Muscle layer of duodenum (tissue), 2 donors: ENCODE measurements around the gene CHSY1.

Experiments
- H3K27ac ChIP-seq: one replicate; pipeline ENCODE4 v1.7.0; 2013; ENCODE audit warnings: mild to moderate bottlenecking, low read length
- H3K27me3 ChIP-seq: one replicate; pipeline ENCODE4 v1.7.0; 2013; ENCODE audit warnings: low read depth, mild to moderate bottlenecking, control low read depth, low read length
- H3K36me3 ChIP-seq, 2 donors: one replicate each; pipeline ENCODE4 v1.7.0; 2013; ENCODE audit warnings: low read length in 2 of 2, control low read depth in 1 of 2, mild to moderate bottlenecking in 1 of 2; ENCODE audit not compliant: insufficient read depth in 2 of 2, control insufficient read depth in 1 of 2
- H3K4me1 ChIP-seq, 2 donors: one replicate each; pipeline ENCODE4 v1.7.0; 2013; ENCODE audit warnings: low read length in 2 of 2, mild to moderate bottlenecking in 2 of 2, control low read depth in 1 of 2, moderate library complexity in 1 of 2; ENCODE audit not compliant: insufficient read depth in 2 of 2, control insufficient read depth in 1 of 2
- H3K4me3 ChIP-seq, 2 donors: one replicate each; pipeline ENCODE4 v1.7.0; 2013; ENCODE audit warnings: low read length in 2 of 2, low read depth in 1 of 2, mild to moderate bottlenecking in 1 of 2
- H3K9me3 ChIP-seq, 2 donors: one replicate each; pipeline ENCODE4 v1.7.0; 2013; ENCODE audit warnings: low read length in 2 of 2, control low read depth in 1 of 2, mild to moderate bottlenecking in 1 of 2; ENCODE audit not compliant: control insufficient read depth in 1 of 2
- donor health status: healthy.

CHSY1 gene

DNA sequence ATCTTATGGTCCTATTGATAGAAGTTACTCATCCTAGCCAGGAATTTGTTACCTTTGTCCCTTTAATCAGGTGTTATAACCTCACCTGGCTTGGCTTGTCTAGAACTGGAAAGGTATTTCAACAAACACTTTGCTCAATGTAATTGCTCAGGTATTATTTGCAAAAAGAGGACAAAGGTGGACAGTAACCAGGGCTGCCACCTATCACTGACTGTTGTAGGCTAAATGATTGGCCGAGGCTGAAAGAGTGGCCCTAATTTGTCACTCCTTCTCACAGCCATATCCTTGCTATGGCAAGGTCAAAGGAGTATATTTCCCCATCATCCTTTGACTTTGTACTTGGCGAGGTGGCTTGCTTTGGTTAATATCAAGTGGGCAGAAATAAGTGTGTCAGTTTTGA, 28.2 kb upstream of the CHSY1 start:
- Histone ChIP-seq H3K27me3 (no peaks in the 10 kb centered on the region), H3K27ac (no peak overlapping the region), H3K4me1 (peaks cover 0 to 19% of the 10 kb centered on the region in 2 donors), H3K36me3 (peaks cover 41 to 55% of the 10 kb centered on the region in 2 donors), H3K9me3 (no peaks in the 10 kb centered on the region), H3K4me3 (no peak overlapping the region)

DNA sequence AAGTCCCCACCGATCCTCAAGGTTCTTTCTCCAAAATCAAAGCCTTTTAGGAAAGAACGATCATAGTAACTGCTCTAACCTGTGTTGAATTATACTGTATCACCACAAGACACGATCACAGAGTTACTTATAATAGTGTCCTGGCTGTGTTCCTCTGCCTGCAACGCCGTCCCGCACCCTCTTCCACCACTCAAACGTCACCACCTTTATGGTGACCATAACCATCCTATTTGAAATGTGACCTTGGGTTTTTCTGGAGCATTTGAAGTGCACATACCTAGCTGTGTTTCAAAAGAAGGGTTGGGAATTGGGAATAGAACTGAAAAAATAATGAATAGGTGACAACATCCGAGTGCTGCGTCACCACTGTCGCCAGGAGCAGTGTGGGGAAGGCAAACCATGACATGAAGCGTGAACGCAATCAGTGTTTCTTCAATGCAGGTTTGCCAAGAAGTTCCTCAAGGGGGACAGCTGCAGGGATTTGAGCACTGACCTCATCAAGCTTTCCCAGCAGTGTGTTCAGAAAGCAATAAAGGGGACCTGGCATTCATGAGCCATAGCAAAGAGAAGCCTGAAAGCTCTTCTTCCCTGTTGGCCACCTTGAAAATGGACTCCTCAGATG, 26.2 kb upstream of the CHSY1 start:
- H3K9me3 ChIP-seq, result no peaks in the 10 kb centered on the region
- peaks cover 48 to 57% of the 10 kb centered on the region in 2 donors for H3K36me3 ChIP-seq
- H3K4me3 ChIP-seq, result peak overlapping the region; percentile 40 to 73
- peak overlapping the region; percentile 20 for H3K27ac ChIP-seq
- peaks cover 0 to 19% of the 10 kb centered on the region in 2 donors for H3K4me1 ChIP-seq
- H3K27me3 ChIP-seq, result no peaks in the 10 kb centered on the region

DNA sequence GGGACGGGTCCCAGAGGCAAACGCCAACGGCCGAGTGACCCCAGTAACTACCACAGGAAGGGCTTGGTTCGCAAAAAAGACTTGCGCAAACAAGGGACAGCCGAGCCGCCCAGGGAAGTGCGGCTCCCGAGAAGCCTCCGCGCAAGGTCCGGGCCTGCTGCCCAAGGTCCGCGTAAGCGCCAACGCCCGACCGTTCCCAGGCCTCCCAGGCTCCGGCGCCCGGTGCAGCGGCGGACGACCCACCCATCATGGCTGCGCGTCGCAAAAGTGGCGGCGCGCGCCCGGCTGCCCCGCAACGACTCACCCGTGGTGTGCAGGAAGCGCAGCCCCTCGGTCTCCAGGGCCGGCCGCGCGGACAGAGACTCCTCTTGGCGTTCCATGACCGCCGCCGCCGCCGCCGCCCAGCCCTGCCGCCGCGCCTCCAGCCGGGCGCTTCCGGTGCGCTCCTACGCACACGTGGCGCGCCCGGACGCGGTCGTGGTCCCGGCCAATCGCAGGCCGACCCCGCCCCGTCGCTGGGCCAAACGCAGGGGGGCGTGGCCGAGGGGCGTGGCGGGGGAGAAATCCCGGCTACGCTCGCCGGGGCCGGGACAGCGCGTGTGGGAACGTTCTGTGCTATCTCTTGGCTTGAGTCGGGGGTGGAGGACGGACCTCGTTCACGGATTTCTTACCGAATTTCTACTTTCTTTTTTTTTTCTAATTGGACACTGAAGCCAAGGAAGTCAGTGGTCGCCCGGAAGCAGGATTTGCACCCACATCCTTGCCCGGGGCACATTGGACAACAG, 25.4 kb upstream of the CHSY1 start, which contains the start of gene SELENOS:
Gene SELENOS, minus strand, starts transcription at position 448 of the 785 bp plus-strand sequence. Its CDS starts 68 bp downstream, at position 380.
- Histone ChIP-seq H3K36me3 (peaks cover 48 to 57% of the 10 kb centered on the region in 2 donors), H3K4me1 (peaks cover 0 to 19% of the 10 kb centered on the region in 2 donors), H3K9me3 (no peaks in the 10 kb centered on the region), H3K27me3 (no peaks in the 10 kb centered on the region), H3K27ac (peak within 1 kb of the TSS; percentile 94), H3K4me3 (peak within 1 kb of the TSS; percentile 73 to 87)

DNA sequence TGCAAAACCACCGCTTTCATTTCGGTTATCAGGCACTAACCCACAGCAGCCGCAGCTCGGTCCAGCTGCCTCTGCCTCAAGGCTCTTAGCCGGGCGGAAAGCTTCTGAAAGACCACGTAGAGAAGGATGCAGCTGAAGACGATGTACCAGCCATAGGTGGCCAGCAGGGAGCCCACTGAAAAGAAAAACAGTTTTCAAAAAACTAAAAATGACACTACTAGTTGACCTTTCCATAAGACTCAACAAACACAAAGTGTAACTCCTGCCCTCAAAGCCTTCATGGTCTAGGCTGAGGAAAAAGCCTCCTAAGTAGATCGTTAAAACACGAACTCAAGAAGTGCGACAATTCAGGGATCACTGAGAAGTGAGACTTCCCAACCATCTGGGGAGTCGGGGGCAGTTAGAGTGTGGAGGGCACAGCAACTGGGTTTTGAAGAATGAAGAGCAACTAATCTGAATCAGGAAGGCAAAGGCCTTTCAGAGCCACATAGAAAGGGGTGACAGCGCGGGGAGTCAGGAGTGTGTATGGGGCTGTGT, 24.7 kb upstream of the CHSY1 start:
- Histone ChIP-seq H3K9me3 (no peaks in the 10 kb centered on the region), H3K36me3 (peaks cover 50 to 56% of the 10 kb centered on the region in 2 donors), H3K4me3 (peak overlapping the region; percentile 73 to 87), H3K27ac (peak overlapping the region; percentile 94), H3K4me1 (peaks cover 0 to 19% of the 10 kb centered on the region in 2 donors), H3K27me3 (no peaks in the 10 kb centered on the region)

DNA sequence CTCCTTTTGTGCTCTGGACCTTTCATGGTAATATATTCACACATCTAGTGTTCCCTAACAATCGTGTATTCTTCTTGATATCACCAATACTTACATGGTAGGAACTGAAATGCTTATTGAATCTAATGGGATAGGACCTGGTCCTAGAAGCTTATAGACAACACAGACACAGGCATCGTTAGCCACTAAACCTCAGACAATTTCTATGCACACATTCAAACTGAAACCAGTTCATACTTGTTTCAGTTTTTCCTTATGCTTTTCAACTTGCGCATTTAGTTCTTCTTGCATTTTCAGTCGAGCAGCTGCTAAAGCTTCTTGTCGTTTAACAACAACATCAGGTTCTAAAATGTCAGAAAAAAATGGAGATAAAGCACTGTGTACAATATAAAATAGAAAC, 23.2 kb upstream of the CHSY1 start:
- no peak overlapping the region for H3K4me3 ChIP-seq
- H3K27ac ChIP-seq, result no peak overlapping the region
- H3K27me3 ChIP-seq, result no peaks in the 10 kb centered on the region
- H3K9me3 ChIP-seq, result no peaks in the 10 kb centered on the region
- H3K36me3 ChIP-seq, result peaks cover 55% of the 10 kb centered on the region in 2 donors
- H3K4me1 ChIP-seq, result peaks cover 0 to 19% of the 10 kb centered on the region in 2 donors

DNA sequence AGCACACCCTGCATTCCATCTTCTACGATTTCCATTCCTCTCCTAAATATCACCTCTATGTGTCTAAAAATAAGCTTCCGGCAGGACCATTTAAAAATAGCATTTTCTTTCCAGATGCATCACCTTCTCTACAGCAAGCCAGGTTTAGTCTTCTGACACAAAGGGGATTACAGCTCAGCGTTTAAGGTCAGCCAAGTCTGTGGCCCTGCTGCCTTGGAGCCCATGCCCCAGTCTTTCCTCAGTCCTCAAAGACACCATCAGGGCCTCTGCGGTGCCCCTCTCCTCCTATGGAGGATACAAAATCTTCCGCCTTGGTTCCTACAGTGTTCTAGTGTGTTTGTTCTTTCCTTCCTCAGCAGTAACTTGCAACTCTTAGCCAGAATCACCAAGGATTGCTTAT, 21.7 kb upstream of the CHSY1 start:
- H3K4me3 ChIP-seq, result no peak overlapping the region
- no peaks in the 10 kb centered on the region for H3K9me3 ChIP-seq
- H3K27me3 ChIP-seq, result no peaks in the 10 kb centered on the region
- H3K4me1 ChIP-seq, result peaks cover 0 to 19% of the 10 kb centered on the region in 2 donors
- no peak overlapping the region for H3K27ac ChIP-seq
- peaks cover 51 to 53% of the 10 kb centered on the region in 2 donors for H3K36me3 ChIP-seq

DNA sequence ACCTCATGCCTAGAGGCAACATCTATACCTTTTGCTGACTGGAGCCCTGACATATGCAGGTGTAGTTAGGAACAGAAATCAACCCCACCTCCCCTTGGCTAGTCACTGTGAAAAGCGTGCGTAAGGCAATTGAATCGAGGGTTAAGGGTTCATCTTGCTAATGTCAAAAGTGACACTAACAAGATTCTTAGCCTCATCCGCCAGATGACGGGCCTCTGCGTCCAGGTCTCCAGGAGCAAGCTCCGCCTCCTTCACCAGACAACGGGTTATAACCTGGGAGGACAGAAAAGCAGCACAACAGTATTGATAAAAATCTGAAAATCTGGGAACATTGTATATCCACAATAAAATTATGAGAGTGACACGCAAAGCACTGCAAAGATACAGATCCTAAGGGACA, 20.7 kb upstream of the CHSY1 start:
- no peak overlapping the region for H3K27ac ChIP-seq
- H3K4me3 ChIP-seq, result no peak overlapping the region
- no peaks in the 10 kb centered on the region for H3K9me3 ChIP-seq
- H3K4me1 ChIP-seq, result peaks cover 0 to 16% of the 10 kb centered on the region in 2 donors
- peaks cover 51 to 53% of the 10 kb centered on the region in 2 donors for H3K36me3 ChIP-seq
- no peaks in the 10 kb centered on the region for H3K27me3 ChIP-seq

DNA sequence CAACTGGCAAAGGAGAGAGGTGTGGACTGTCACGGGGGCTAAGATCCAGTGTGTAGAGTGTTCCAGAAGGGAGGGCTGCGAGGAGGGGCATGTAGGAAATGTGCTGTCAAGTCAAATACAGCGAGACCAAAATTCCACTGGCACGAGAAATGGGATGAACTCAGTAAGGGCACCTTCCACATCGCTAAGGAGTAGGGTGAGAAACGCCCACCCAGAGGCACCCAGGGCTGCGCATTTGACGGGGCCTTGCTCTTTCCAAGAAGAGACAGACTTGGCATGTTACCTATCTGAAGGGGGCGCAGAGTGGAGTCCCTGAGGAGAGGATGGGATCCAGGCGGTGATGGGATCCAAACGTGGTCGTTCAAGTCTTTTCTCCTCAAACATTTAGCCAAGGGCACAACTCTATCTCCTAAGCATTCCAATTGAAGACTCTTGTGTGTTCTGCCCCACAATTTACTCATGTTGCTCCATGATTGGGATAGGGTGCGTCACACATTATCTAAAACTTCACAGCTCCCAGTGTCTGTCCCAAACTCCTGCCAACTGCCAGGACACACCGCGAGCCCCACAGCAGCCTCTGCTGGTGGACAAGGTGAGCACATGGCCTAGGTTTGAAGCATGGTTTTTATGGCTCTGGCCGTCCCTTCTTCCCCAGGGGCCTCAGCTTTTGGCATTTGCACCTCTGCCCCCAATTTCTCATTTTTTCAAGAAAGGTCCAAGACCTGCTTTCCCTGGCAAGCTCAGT, 17.8 kb upstream of the CHSY1 start:
- H3K27me3 ChIP-seq, result no peaks in the 10 kb centered on the region
- peaks cover 0 to 7% of the 10 kb centered on the region in 2 donors for H3K4me1 ChIP-seq
- no peak overlapping the region for H3K27ac ChIP-seq
- no peaks in the 10 kb centered on the region for H3K9me3 ChIP-seq
- no peak overlapping the region for H3K4me3 ChIP-seq
- H3K36me3 ChIP-seq, result peaks cover 43% of the 10 kb centered on the region in 2 donors

DNA sequence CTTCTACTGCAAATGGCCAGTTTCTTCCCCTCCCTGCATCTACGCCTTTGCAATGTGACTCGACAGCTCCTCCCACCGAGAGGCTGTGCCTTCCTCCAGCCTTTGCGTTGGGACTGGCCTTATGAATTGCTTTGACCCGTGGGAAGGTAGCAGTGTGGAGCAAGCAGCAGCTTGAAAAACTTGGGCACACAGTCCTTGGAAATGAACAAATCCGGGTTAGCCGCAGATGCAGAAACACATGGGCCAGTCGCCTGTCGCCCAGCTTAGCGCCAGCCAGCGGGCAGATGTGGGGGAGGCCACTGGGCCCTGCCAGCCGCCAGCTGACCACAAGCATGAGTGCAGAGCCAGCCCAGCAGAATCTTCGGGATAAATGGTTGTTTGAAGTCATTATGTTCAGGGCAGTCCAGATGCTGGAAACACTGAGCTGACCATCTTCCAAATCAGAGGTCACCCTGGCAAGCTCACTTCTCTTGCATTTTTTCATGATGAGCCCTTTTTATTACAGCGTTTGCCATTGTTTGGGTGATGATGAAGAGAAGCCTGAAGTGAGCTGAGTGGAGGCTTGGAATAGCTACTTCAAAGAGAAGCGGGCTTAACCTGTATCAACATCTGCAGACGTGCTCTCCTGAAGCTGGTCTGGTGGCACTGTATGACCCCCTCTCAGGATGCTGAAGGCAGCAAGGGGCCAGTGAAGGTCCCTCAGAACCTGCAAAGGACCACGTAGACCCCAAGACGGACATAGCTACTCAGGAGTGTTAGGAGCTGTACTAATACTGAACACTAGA, 15.7 kb upstream of the CHSY1 start:
- no peak overlapping the region for H3K27ac ChIP-seq
- peaks cover 0 to 7% of the 10 kb centered on the region in 2 donors for H3K4me1 ChIP-seq
- H3K27me3 ChIP-seq, result no peaks in the 10 kb centered on the region
- no peak overlapping the region for H3K4me3 ChIP-seq
- H3K36me3 ChIP-seq, result peaks cover 22% of the 10 kb centered on the region in 2 donors
- H3K9me3 ChIP-seq, result no peaks in the 10 kb centered on the region

DNA sequence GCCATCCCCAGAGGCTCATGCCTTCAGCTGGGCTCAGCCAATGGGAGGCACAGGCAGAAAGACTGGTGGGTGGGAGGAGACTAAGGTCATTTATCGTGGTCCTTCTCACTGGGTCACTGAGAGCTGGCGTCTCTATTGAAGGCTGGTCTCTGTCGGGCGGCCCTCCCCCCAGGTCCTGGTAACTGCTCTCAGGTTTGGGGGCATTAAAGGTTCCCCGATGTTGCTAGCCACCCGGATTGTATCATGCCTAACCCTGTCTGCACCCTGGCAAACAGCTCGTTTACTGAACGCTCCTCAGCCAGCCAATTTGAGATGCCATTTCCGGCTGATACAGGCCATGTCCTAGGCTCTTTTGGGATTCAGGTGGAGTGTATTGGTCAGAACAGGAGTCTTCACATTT, 14.9 kb upstream of the CHSY1 start:
- H3K27ac ChIP-seq, result no peak overlapping the region
- no peaks in the 10 kb centered on the region for H3K9me3 ChIP-seq
- H3K27me3 ChIP-seq, result no peaks in the 10 kb centered on the region
- H3K4me1 ChIP-seq, result peaks cover 0 to 7% of the 10 kb centered on the region in 2 donors
- no peak overlapping the region for H3K4me3 ChIP-seq
- peaks cover 15% of the 10 kb centered on the region in 2 donors for H3K36me3 ChIP-seq
